C4-2B (cell line): ENCODE results near the gene TNFRSF8.

Experiments
- CTCF ChIP-seq: fragments of 450-650 bp; conservative IDR thresholded peaks from 2 replicates; pipeline ENCODE4 v1.5.1; 2017; ENCODE audit warnings: mild to moderate bottlenecking
- ZFX ChIP-seq: fragments of 450-650 bp; IDR thresholded peaks from 2 replicates; pipeline ENCODE4 v1.6.1; 2017

GRCh38 chr1:12112711-12113161 lies 49.6 kb downstream of the TNFRSF8 start:
- TF ChIP-seq CTCF = no peak
- no peak for TF ChIP-seq ZFX
